HAP-1 (cell line): ENCODE results near the gene NRL.
"Not testable (repeated sequence)": the region's sequence is repeated elsewhere in the genome, so short reads cannot be mapped to it uniquely, and the experiment has no call there.

Source experiments
- DNase-seq, 2 experiments: peaks; one replicate each; pipeline ENCODE4 v3.0.0-alpha.2; 2016 to 2020; ENCODE audit warnings: low spot score in 2 of 2
- H3K27me3 ChIP-seq: fragments of 250-450 bp; sonication (Bioruptor Pico); 2 replicates; pipeline ENCODE4 v1.5.1; 2020; ENCODE audit warnings: low read depth, mild to moderate bottlenecking, moderate library complexity
- H3K36me3 ChIP-seq: fragments of 250-450 bp; sonication (Bioruptor Pico); replicated peaks from 2 replicates; pipeline ENCODE4 v1.5.1; 2020; ENCODE audit warnings: mild to moderate bottlenecking
- H3K4me1 ChIP-seq: fragments of 250-450 bp; sonication (Bioruptor Pico); 2 replicates; pipeline ENCODE4 v1.5.1; 2020; ENCODE audit warnings: mild to moderate bottlenecking
- H3K4me3 ChIP-seq: fragments of 250-450 bp; sonication (Bioruptor Pico); 2 replicates; pipeline ENCODE4 v1.5.1; 2020; ENCODE audit warnings: mild to moderate bottlenecking, moderate library complexity
- H3K9me3 ChIP-seq: fragments of 250-450 bp; sonication (Bioruptor Pico); 2 replicates; pipeline ENCODE4 v1.5.1; 2020; ENCODE audit warnings: mild to moderate bottlenecking, moderate library complexity
- in situ Hi-C: fragments of 300-500 bp; cut with MboI; formaldehyde crosslinking; loops from 3 replicates; pipeline ENCODE4 v1.14.3; 2020; ENCODE audit warnings: low sequenced_read_pairs, inconsistent platforms, mixed read lengths

Gene NRL

DNA sequence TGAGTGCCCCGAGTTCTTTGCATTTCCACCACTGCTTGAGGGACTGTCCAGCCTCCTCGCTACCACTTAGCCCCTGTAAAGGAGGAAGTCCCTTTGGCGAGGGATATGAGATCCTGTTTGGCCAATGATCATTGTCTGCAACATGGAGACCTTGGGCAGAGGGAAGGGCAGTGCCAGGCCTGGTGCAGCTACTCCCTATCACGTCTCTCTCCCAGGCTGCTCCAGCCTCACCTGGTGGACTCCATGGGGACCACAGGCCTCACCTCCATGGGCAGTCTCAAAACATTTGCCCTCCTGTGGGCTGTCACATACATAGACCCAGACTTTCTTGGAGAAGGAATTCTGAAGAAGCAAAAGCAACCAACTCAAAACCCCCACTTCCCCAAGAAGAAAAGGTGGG is 79.0 kb downstream of the NRL start:
- H3K9me3 ChIP-seq, H3K36me3 ChIP-seq, in situ Hi-C loops: not testable (repeated sequence)

GRCh38 chr14:24032727-24033418 is 81.9 kb downstream of the NRL start:
- in situ Hi-C loops: no loop called here

More for the DNA sequence above, 79.0 kb downstream of the NRL start:
- H3K4me1 ChIP-seq, H3K27me3 ChIP-seq, DNase-seq: not testable (repeated sequence)
- peak overlapping the region; percentile 40 for H3K4me3 ChIP-seq

GRCh38 chr14:24031331-24031730 is 83.4 kb downstream of the NRL start:
- H3K27me3 ChIP-seq, H3K4me1 ChIP-seq, H3K9me3 ChIP-seq, H3K36me3 ChIP-seq, H3K4me3 ChIP-seq, in situ Hi-C loops, DNase-seq: not testable (repeated sequence)

More at GRCh38 chr14:24032727-24033418, 81.9 kb downstream of the NRL start:
- Histone ChIP-seq H3K4me1 (no peaks in the 10 kb centered on the region; the same call in 1 of the 2 replicates), H3K36me3 (no peaks in the 10 kb centered on the region), H3K4me3 (no peak overlapping the region), H3K27me3 (no peaks in the 10 kb centered on the region), H3K9me3 (no peaks in the 10 kb centered on the region)
- DNase-seq: no peak

- H3K4me1 ChIP-seq, H3K4me3 ChIP-seq, in situ Hi-C loops, H3K9me3 ChIP-seq, H3K27me3 ChIP-seq, DNase-seq, H3K36me3 ChIP-seq: not testable (repeated sequence)
These were observed 85.1 kb downstream of the NRL start for GRCh38 chr14:24029687-24030086.
